Panc1 (cell line): Measurements from ENCODE around the gene KCNJ14. TPM values are rescaled to one million over a fixed set of nuclear protein-coding genes. Genes with fewer than 3 reads are reported as not detected.

ENCODE experiments used
- ATAC-seq: fragments of 200-7000 bp; cut with Tn5 transposase; 2 replicates; pipeline ENCODE4 v1.9.1; 2020; ENCODE audit warnings: mild to moderate bottlenecking, moderate library complexity
- BruUV-seq: library from RNA; stranded (reverse); fragments of 400-500 nt; replicated peaks from 2 replicates; lab custom pipeline; 2021; lab: Mats Ljungman, UMichigan
- CTCF ChIA-PET: fragments of 300-600 bp; sonication (Branson Sonifier 250); formaldehyde crosslinking; loops from one replicate; lab custom pipeline; 2022; ENCODE audit warnings: antibody characterized with exemption; lab: Charles Lee
- POLR2A ChIA-PET: fragments of 300-600 bp; sonication (Branson Sonifier 250); formaldehyde crosslinking; loops from one replicate; lab custom pipeline; 2022; ENCODE audit warnings: antibody characterized with exemption; lab: Charles Lee
- DNase-seq: peaks from one replicate; pipeline ENCODE4 v3.0.0-alpha.2; 2010; ENCODE audit warnings: low read depth, low spot score
- H3K27ac ChIP-seq: 2 replicates; pipeline ENCODE4 v1.5.1; 2011; ENCODE audit warnings: mild to moderate bottlenecking, low read length, inconsistent platforms
- H3K27me3 ChIP-seq: fragments of 200-500 bp; sonication (Bioruptor generic); 2 replicates; pipeline ENCODE4 v1.6.0; 2014; ENCODE audit warnings: low read length, inconsistent platforms; ENCODE audit not compliant: control insufficient read depth, insufficient read depth
- H3K36me3 ChIP-seq: fragments of 200-500 bp; sonication (Bioruptor generic); 2 replicates; pipeline ENCODE4 v1.5.1; 2014; ENCODE audit warnings: inconsistent platforms, mild to moderate bottlenecking, low read length, moderate library complexity; ENCODE audit not compliant: control insufficient read depth, insufficient read depth
- H3K4me1 ChIP-seq: 2 replicates; pipeline ENCODE4 v1.5.1; 2011; ENCODE audit warnings: inconsistent platforms, mild to moderate bottlenecking, low read length, moderate library complexity; ENCODE audit not compliant: control insufficient read depth, insufficient read depth
- H3K4me3 ChIP-seq, 2 experiments: 2 replicates each; pipeline ENCODE4 v1.5.1; 2011 to 2012; ENCODE audit warnings: low read depth in 2 of 2, low read length in 2 of 2, mild to moderate bottlenecking in 2 of 2, inconsistent platforms in 1 of 2, moderate library complexity in 1 of 2
- H3K9me3 ChIP-seq: fragments of 200-500 bp; sonication (Bioruptor generic); 2 replicates; pipeline ENCODE4 v1.5.1; 2014; ENCODE audit warnings: low read depth, mild to moderate bottlenecking, inconsistent platforms, low read length, moderate library complexity; ENCODE audit not compliant: control insufficient read depth, insufficient read depth
- CTCF ChIP-seq: fragments of 450-650 bp; IDR thresholded peaks from 2 replicates; pipeline ENCODE4 v1.5.1; 2017; ENCODE audit warnings: mild to moderate bottlenecking
- POLR2AphosphoS5 ChIP-seq: IDR thresholded peaks from 2 replicates; pipeline ENCODE4 v1.6.1; 2012; ENCODE audit warnings: mild to moderate bottlenecking, low read depth, low read length, moderate library complexity
- REST ChIP-seq, 2 experiments: IDR thresholded peaks; 2 replicates each; pipeline ENCODE4 v1.6.1; 2011 to 2012; ENCODE audit warnings: low read depth in 2 of 2, control low read depth in 1 of 2, low read length in 1 of 2, mild to moderate bottlenecking in 1 of 2, moderate library complexity in 1 of 2; ENCODE audit not compliant: insufficient read depth in 1 of 2
- SIN3A ChIP-seq: IDR thresholded peaks from 2 replicates; pipeline ENCODE4 v1.6.1; 2012; ENCODE audit warnings: low read depth, mild to moderate bottlenecking, low read length, moderate library complexity, borderline replicate concordance; ENCODE audit not compliant: insufficient read depth
- TCF7L2 ChIP-seq: IDR thresholded peaks from 2 replicates; pipeline ENCODE4 v1.6.1; 2011; ENCODE audit warnings: mild to moderate bottlenecking, low read depth, low read length, inconsistent platforms
- in situ Hi-C: cut with HindIII; loops from 2 replicates; pipeline ENCODE4 v1.10.0; 2016; ENCODE audit warnings: low sequenced_read_pairs, low pct_unique_long_range_greater_than_20kb
- intact Hi-C: fragments of 100-400 bp; cut with micrococcal nuclease; formaldehyde crosslinking; loops from one replicate; pipeline ENCODE4 v1.10.0; 2022; ENCODE audit not compliant: unreplicated experiment
- total RNA-seq: library from RNA; stranded (reverse); gene quantifications from one replicate; pipeline ENCODE4 v1.2.1, GENCODE V29; 2021; ENCODE audit not compliant: unreplicated experiment

KCNJ14 gene
- total RNA-seq, 1 experiment from 2014 or later = 2.9 TPM

- Histone ChIP-seq H3K27me3 (no peaks in the 10 kb centered on the region), H3K4me3 (no peak overlapping the region), H3K36me3 (no peaks in the 10 kb centered on the region), H3K27ac (no peak overlapping the region), H3K9me3 (no peaks in the 10 kb centered on the region), H3K4me1 (peaks cover 25% of the 10 kb centered on the region)
- ChIA-PET CTCF (no interaction called here), POLR2A (no interaction called here)
- intact Hi-C loops = no loop called here
- in situ Hi-C loops = no loop called here
- TF ChIP-seq REST (IDR thresholded peaks at IDR 0.05; ENCODE audit: insufficient read depth in 1 of 2, low read depth in 2 of 2, low read length in 1 of 2) (no peak), POLR2AphosphoS5 (no peak), TCF7L2 (no peak), SIN3A (no peak), CTCF (no peak)
- BruUV-seq = no TSS peak
- no peak for DNase-seq
- no peak for ATAC-seq
These were observed 27.9 kb downstream of the KCNJ14 start for GRCh38 chr19:48483301-48483700.

- Histone ChIP-seq H3K27ac (no peak overlapping the region), H3K36me3 (no peaks in the 10 kb centered on the region)
- no peak for ATAC-seq
These were observed 29.0 kb downstream of the KCNJ14 start for GRCh38 chr19:48484247-48484893.

More at GRCh38 chr19:48484247-48484893, 29.0 kb downstream of the KCNJ14 start:
- no peak for TF ChIP-seq TCF7L2
- no peak for TF ChIP-seq SIN3A
- no peak for TF ChIP-seq REST (IDR thresholded peaks at IDR 0.05; ENCODE audit: insufficient read depth in 1 of 2, low read depth in 2 of 2, low read length in 1 of 2)
- TF ChIP-seq CTCF = no peak
- no peak; the same call in 1 of the 2 replicates for TF ChIP-seq POLR2AphosphoS5
- DNase-seq = no peak
- BruUV-seq = no TSS peak
- POLR2A ChIA-PET = no interaction called here
- Histone ChIP-seq H3K4me1 (peaks cover 31% of the 10 kb centered on the region), H3K9me3 (no peaks in the 10 kb centered on the region), H3K27me3 (no peaks in the 10 kb centered on the region), H3K4me3 (no peak overlapping the region)
- intact Hi-C loops = no loop called here
- in situ Hi-C loops = no loop called here
- CTCF ChIA-PET = no interaction called here
